Measurements from ENCODE around the gene CDKL2.

CDKL2 gene

DNA sequence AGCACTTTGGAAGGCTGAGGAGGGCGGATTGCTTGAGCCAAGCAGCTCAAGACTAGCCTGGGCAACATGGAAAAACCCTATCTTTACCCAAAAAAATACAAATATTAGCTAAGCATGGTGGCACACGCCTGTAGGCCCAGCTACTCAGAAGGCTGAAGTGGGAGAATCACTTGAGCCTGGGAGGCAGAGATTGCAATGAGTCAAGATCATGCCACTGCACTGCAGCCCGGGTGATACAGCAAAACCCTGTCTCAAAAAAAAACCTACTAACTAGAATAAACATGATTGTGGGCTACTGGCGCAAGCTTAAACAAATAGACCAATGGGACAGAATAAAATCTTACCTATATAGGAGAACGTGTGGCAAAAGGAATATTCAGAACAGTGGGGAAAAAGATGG is 7.3 kb downstream of the CDKL2 start:
- Histone ChIP-seq H3K9ac (ENCODE audit: low read length) (no peak overlapping the region), H3K9me3 (ENCODE audit: low read length) (no peaks in the 10 kb centered on the region), H3K27ac (ENCODE audit: low read depth, low read length, poor library complexity, severe bottlenecking) (no peak overlapping the region), H2AFZ (ENCODE audit: low read length) (no peak overlapping the region), H3K4me2 (ENCODE audit: low read length) (no peak overlapping the region), H4K20me1 (ENCODE audit: insufficient read depth, low read length) (no peaks in the 10 kb centered on the region), H3K27me3 (ENCODE audit: insufficient read depth, low read length) (no peaks in the 10 kb centered on the region), H3K4me3 (ENCODE audit: low read depth, low read length, poor library complexity, severe bottlenecking) (no peak overlapping the region), H3K79me2 (ENCODE audit: insufficient read depth, low read length) (no peaks in the 10 kb centered on the region), H3K9me2 (ENCODE audit: low read depth, low read length) (no peaks in the 10 kb centered on the region), H3K36me3 (ENCODE audit: insufficient read depth, low read length) (no peaks in the 10 kb centered on the region), H3F3A (ENCODE audit: insufficient read depth, low read length) (no peaks in the 10 kb centered on the region), H3K4me1 (ENCODE audit: insufficient read depth, low read length, severe bottlenecking) (no peaks in the 10 kb centered on the region)
- TF ChIP-seq, protein P1, sequence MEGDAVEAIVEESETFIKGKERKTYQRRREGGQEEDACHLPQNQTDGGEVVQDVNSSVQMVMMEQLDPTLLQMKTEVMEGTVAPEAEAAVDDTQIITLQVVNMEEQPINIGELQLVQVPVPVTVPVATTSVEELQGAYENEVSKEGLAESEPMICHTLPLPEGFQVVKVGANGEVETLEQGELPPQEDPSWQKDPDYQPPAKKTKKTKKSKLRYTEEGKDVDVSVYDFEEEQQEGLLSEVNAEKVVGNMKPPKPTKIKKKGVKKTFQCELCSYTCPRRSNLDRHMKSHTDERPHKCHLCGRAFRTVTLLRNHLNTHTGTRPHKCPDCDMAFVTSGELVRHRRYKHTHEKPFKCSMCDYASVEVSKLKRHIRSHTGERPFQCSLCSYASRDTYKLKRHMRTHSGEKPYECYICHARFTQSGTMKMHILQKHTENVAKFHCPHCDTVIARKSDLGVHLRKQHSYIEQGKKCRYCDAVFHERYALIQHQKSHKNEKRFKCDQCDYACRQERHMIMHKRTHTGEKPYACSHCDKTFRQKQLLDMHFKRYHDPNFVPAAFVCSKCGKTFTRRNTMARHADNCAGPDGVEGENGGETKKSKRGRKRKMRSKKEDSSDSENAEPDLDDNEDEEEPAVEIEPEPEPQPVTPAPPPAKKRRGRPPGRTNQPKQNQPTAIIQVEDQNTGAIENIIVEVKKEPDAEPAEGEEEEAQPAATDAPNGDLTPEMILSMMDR (IDR thresholded peaks at IDR 0.05; ENCODE audit: low read length) = no peak
- no peak for TF ChIP-seq EZH2 (IDR thresholded peaks at IDR 0.05; ENCODE audit: borderline replicate concordance, low read length)

DNA sequence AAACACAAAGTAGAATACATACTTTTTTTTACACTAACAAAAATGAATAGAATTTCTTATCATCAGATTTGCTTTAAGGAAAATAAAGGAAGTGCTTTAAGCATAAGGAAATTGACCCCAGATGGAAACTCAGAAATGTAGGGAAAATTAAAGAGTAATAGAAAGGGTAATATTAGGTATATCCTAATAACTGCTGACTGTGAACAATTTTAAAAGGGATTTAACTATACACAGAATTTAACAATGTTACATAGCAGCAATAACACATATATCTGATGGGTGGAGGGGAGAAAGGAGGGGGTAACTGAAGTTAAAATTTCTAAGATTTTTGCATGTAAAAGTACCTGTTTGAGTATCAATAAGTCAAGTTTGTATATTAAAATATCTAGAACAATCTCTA is 8.6 kb downstream of the CDKL2 start:
- H3F3A ChIP-seq (ENCODE audit: insufficient read depth, low read length) = no peaks in the 10 kb centered on the region
- H3K27me3 ChIP-seq (ENCODE audit: insufficient read depth, low read length) = no peaks in the 10 kb centered on the region
- H3K36me3 ChIP-seq (ENCODE audit: insufficient read depth, low read length) = no peaks in the 10 kb centered on the region
- no peak overlapping the region for H3K4me3 ChIP-seq (ENCODE audit: low read depth, low read length, poor library complexity, severe bottlenecking)
- H3K27ac ChIP-seq (ENCODE audit: low read depth, low read length, poor library complexity, severe bottlenecking) = no peak overlapping the region
- TF ChIP-seq, protein P1 (IDR thresholded peaks at IDR 0.05; ENCODE audit: low read length) = no peak
- no peak for TF ChIP-seq EZH2 (IDR thresholded peaks at IDR 0.05; ENCODE audit: borderline replicate concordance, low read length)
- H3K9ac ChIP-seq (ENCODE audit: low read length) = no peak overlapping the region
- H3K4me1 ChIP-seq (ENCODE audit: insufficient read depth, low read length, severe bottlenecking) = no peaks in the 10 kb centered on the region
- no peaks in the 10 kb centered on the region for H3K9me2 ChIP-seq (ENCODE audit: low read depth, low read length)
- H2AFZ ChIP-seq (ENCODE audit: low read length) = no peak overlapping the region
- H4K20me1 ChIP-seq (ENCODE audit: insufficient read depth, low read length) = no peaks in the 10 kb centered on the region
- H3K9me3 ChIP-seq (ENCODE audit: low read length) = no peaks in the 10 kb centered on the region
- H3K79me2 ChIP-seq (ENCODE audit: insufficient read depth, low read length) = no peaks in the 10 kb centered on the region
- H3K4me2 ChIP-seq (ENCODE audit: low read length) = no peak overlapping the region

DNA sequence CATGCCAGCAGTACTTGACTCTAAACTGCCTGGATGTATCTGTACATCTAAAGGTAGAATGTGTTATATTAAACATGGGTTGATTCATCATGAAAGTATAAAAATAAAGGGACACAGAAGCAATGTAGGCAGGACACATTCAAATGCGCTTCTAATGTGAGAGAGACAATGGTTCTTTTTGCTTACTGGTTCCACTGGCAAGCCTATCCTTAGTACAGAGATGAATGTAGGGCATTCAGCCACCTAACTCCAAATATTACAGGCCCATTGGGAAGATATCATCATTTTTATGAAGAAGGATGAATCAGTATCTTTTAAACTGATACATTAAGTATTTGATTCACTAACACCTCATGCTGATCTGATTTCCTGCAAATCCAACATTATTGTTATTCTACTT is 18.0 kb downstream of the CDKL2 start:
- H3K27me3 ChIP-seq (ENCODE audit: insufficient read depth, low read length) = no peaks in the 10 kb centered on the region
- no peak overlapping the region for H2AFZ ChIP-seq (ENCODE audit: low read length)
- H3K9me3 ChIP-seq (ENCODE audit: low read length) = 0 out of 2 replicates have a peak, but pooled peaks cover 3% of the 10 kb centered on the region
- H3K9ac ChIP-seq (ENCODE audit: low read length) = no peak overlapping the region
- no peak overlapping the region for H3K27ac ChIP-seq (ENCODE audit: low read depth, low read length, poor library complexity, severe bottlenecking)
- H3F3A ChIP-seq (ENCODE audit: insufficient read depth, low read length) = no peaks in the 10 kb centered on the region
- H3K36me3 ChIP-seq (ENCODE audit: insufficient read depth, low read length) = no peaks in the 10 kb centered on the region
- H3K9me2 ChIP-seq (ENCODE audit: low read depth, low read length) = no peaks in the 10 kb centered on the region
- H3K4me3 ChIP-seq (ENCODE audit: low read depth, low read length, poor library complexity, severe bottlenecking) = no peak overlapping the region
- H3K79me2 ChIP-seq (ENCODE audit: insufficient read depth, low read length) = no peaks in the 10 kb centered on the region
- TF ChIP-seq, protein P1 (IDR thresholded peaks at IDR 0.05; ENCODE audit: low read length) = no peak
- TF ChIP-seq EZH2 (IDR thresholded peaks at IDR 0.05; ENCODE audit: borderline replicate concordance, low read length) = no peak
- no peaks in the 10 kb centered on the region for H4K20me1 ChIP-seq (ENCODE audit: insufficient read depth, low read length)
- H3K4me1 ChIP-seq (ENCODE audit: insufficient read depth, low read length, severe bottlenecking) = no peaks in the 10 kb centered on the region
- no peak overlapping the region for H3K4me2 ChIP-seq (ENCODE audit: low read length)
